GM18951 (cell line): ENCODE measurements around the gene BNC1.

Experiments used
- POLR2A ChIP-seq: IDR thresholded peaks from 4 replicates; pipeline ENCODE4 v1.6.1; 2011; ENCODE audit warnings: mild to moderate bottlenecking; ENCODE audit not compliant: insufficient read length, insufficient read depth; ENCODE audit errors: extremely low read depth
- in situ Hi-C: fragments of 300-500 bp; cut with MboI; formaldehyde crosslinking; loops from one replicate; pipeline ENCODE4 v1.12.0; 2022; ENCODE audit warnings: low sequenced_read_pairs, mixed read lengths, inconsistent platforms; ENCODE audit not compliant: unreplicated experiment

BNC1 gene

GRCh38 chr15:83284559-83285283 is at the start of gene BNC1:
TSS of gene BNC1 (minus strand) at chr15:83284664. CDS start at chr15:83284628, 36 bp downstream.
- TF ChIP-seq POLR2A = no peak
- in situ Hi-C loops = no loop called here

- in situ Hi-C loops = no loop called here
- no peak for TF ChIP-seq POLR2A
Measured at GRCh38 chr15:83327041-83327440, 42.6 kb upstream of the BNC1 start.

GRCh38 chr15:83324799-83325198 is 40.3 kb upstream of the BNC1 start:
- in situ Hi-C loops = no loop called here
- TF ChIP-seq POLR2A = no peak

- TF ChIP-seq POLR2A = no peak
- in situ Hi-C loops = no loop called here
Measured at GRCh38 chr15:83323296-83323711, 38.8 kb upstream of the BNC1 start.

GRCh38 chr15:83322691-83323090 is 38.2 kb upstream of the BNC1 start:
- in situ Hi-C loops = no loop called here
- no peak for TF ChIP-seq POLR2A

- TF ChIP-seq POLR2A = no peak
- in situ Hi-C loops = no loop called here
Measured at GRCh38 chr15:83322061-83322460, 37.6 kb upstream of the BNC1 start.

- TF ChIP-seq POLR2A = no peak
- in situ Hi-C loops = no loop called here
Measured at GRCh38 chr15:83320844-83321243, 36.4 kb upstream of the BNC1 start.

GRCh38 chr15:83320404-83320803 is 35.9 kb upstream of the BNC1 start:
- in situ Hi-C loops = no loop called here
- TF ChIP-seq POLR2A = no peak

GRCh38 chr15:83319771-83320170 is 35.3 kb upstream of the BNC1 start:
- in situ Hi-C loops = no loop called here
- TF ChIP-seq POLR2A = no peak

- in situ Hi-C loops = no loop called here
- no peak for TF ChIP-seq POLR2A
Measured at GRCh38 chr15:83318861-83319415, 34.5 kb upstream of the BNC1 start.

GRCh38 chr15:83318036-83318435 is 33.6 kb upstream of the BNC1 start:
- no peak for TF ChIP-seq POLR2A
- in situ Hi-C loops = no loop called here

GRCh38 chr15:83312071-83312470 is 27.6 kb upstream of the BNC1 start:
- no peak for TF ChIP-seq POLR2A
- in situ Hi-C loops = no loop called here

GRCh38 chr15:83310521-83311456 is 26.3 kb upstream of the BNC1 start:
- in situ Hi-C loops = no loop called here
- TF ChIP-seq POLR2A = no peak

- in situ Hi-C loops = no loop called here
- TF ChIP-seq POLR2A = no peak
Measured at GRCh38 chr15:83308671-83309070, 24.2 kb upstream of the BNC1 start.

- in situ Hi-C loops = no loop called here
- no peak for TF ChIP-seq POLR2A
Measured at GRCh38 chr15:83306561-83306960, 22.1 kb upstream of the BNC1 start.
